GM19395 (cell line): ENCODE measurements around the gene NLRP8.
"Not testable (repeated sequence)": the region's sequence is repeated elsewhere in the genome, so short reads cannot be mapped to it uniquely, and the experiment has no call there.

Experiments used
- ATAC-seq: cut with Tn5 transposase; IDR thresholded peaks from one replicate; pipeline ENCODE4 v1.9.1; 2021; ENCODE audit warnings: mild to moderate bottlenecking, moderate library complexity; ENCODE audit not compliant: unreplicated experiment

Gene NLRP8

GRCh38 chr19:55962186-55962585, 14.6 kb downstream of the NLRP8 start:
- no peak for ATAC-seq

DNA sequence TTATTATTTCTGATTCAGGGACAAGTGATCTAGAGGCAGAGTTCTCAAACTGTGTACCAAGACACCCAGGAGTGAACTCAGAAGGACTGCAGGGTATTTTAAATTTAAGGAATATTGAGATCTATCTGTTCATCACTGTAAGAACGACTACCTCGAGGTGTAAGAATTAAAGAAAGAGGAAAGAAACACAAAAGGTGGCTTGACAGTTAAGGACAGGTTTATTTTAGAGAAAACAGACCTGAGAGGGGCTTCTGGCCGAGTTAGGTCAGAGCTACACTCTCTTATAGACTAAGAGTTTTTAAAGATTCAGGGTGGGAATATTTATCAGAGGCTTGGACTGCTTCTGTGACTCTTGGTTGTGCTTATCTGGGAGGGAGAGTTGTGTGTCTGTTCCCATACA, 26.4 kb downstream of the NLRP8 start:
- ATAC-seq, result no peak

- ATAC-seq, result no peak
These were observed 32.8 kb downstream of the NLRP8 start for GRCh38 chr19:55980415-55980814.

DNA sequence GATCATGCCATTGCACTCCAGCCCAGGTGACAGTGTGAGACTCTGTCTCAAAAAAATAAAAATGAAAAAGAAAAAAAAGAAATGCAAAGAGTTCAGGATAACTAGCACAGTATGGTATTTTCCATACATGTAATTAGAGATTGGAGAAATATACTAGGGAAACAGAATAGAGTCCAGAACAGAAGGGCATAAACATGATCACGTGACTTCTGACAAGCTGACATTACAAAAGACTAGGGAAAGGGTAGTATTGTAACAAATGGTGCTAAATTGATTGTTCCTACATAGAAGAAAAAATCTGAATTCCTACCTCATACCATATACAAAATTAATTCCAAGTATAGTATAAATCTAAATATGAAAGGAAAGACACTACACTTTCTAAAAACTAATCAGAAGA, 37.6 kb downstream of the NLRP8 start:
- ATAC-seq, result no peak

GRCh38 chr19:55986487-55986886, 38.9 kb downstream of the NLRP8 start, which contains the start of gene NLRP5:
NLRP5 (plus strand) TSS chr19:55986775.
- ATAC-seq, result no peak

- no peak for ATAC-seq
These were observed 43.2 kb downstream of the NLRP8 start for GRCh38 chr19:55990831-55991230.

GRCh38 chr19:55993492-55993891, 45.9 kb downstream of the NLRP8 start:
- ATAC-seq, result no peak

DNA sequence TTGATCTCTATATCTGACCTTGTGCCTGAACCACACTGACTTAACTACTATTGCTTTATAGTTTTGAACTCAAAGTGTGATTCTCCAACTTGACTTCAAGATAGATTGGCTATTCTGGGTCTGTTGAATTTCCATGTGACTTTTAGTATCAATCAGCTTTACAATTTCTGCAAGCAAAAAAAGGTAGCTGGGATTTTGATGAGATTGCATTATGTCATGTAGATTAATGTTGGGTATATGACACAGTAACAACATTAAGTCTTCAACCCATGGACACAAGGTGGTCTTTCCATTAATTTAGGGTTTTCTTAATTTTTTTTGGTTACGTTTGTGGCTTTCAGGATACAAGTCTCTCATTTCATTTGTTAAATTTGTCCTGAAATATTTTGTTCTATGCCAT, 67.1 kb downstream of the NLRP8 start:
- no peak for ATAC-seq

- ATAC-seq, result no peak
These were observed 68.1 kb downstream of the NLRP8 start for GRCh38 chr19:56015756-56016155.

DNA sequence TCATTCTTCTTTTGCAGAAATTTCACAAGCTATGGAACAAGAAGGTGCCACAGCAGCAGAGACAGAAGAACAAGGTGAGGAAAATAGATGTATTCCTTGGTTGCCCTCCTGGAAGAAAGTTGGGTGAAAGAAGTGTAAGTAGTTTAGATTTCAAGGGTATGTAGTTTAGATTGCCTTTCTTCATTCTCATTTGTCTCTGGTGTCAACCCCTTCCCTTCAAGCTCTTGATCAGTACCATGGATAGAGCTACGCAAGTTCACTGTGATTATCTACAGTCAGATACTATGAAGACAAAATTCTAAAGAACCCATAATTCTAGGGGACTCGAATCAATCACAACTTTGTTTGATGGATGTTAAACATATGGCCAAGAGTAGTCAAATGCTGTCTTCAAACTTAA, 71.7 kb downstream of the NLRP8 start:
- not testable (repeated sequence) for ATAC-seq

- ATAC-seq, result not testable (repeated sequence)
These were observed 72.8 kb downstream of the NLRP8 start for GRCh38 chr19:56020355-56020975.

DNA sequence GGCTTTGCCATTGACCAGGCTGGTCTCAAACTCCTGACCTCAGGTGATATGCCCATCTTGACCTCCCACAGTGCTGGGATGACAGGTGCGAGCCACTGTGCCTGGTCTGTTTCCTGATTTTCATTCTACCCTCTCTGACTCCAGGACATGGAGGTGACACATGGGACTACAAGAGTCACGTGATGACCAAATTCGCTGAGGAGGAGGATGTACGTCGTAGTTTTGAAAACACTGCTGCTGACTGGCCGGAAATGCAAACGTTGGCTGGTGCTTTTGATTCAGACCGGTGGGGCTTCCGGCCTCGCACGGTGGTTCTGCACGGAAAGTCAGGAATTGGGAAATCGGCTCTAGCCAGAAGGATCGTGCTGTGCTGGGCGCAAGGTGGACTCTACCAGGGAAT, 79.1 kb downstream of the NLRP8 start:
- no peak for ATAC-seq
